ENCODE results near the gene BEX3. TPM values are rescaled to one million over a fixed set of nuclear protein-coding genes. Genes with fewer than 3 reads are reported as not detected.

The BEX3 gene
- total RNA-seq, 1 experiment from 2014 or later: 173 TPM

DNA sequence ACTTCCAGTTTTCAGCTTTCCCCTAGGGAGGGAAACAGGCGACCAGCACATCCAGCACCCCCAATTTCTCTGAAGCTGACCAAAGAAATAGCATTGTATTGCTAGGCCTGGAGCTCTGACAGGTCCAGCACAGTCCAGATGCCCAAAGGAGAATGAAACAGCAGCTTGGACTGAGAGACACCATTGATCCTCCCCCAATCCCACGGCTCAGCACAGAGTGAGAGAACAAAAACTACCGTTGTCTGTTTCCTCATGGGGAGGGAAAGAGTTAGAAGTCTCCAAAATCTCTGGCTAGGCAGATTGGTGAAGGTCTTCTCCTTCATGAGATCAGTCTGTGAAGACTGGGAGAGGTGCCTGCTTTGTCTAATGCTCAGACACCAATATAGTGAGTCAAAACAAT is 37.7 kb upstream of the BEX3 start:
- BruUV-seq (replicated peaks): no TSS peak
- ChIA-PET CTCF (interaction anchor here (0.5 to 1.5 kb wide), 4 partner anchors 19 to 149 kb away, joined by 4 to 6 read pairs (median 4); no protein-coding TSS in a partner anchor), POLR2A (interaction anchor here (0.9 kb wide), 1 partner anchor 125 kb away, joined by 3 read pairs; no protein-coding TSS in a partner anchor)
- no peak for TF ChIP-seq CTCF (IDR thresholded peaks at IDR 0.05; ENCODE audit: unreplicated experiment)
- intact Hi-C loops (cut with micrococcal nuclease): no loop called here
- no peak overlapping the region for H3K27ac Mint-ChIP-seq (ENCODE audit: low read depth, unreplicated experiment)
- H3K9me3 Mint-ChIP-seq (ENCODE audit: unreplicated experiment): no peaks in the 10 kb centered on the region
- DNase-seq (ENCODE audit: unreplicated experiment): no peak
- peaks cover 75% of the 10 kb centered on the region for H3K27me3 Mint-ChIP-seq (ENCODE audit: insufficient read depth, unreplicated experiment)
- no peaks in the 10 kb centered on the region for H3K36me3 Mint-ChIP-seq (ENCODE audit: insufficient read depth, unreplicated experiment)
- no peaks in the 10 kb centered on the region for H3K4me1 Mint-ChIP-seq (ENCODE audit: insufficient read depth, unreplicated experiment)
- no peak overlapping the region for H3K4me3 Mint-ChIP-seq (ENCODE audit: unreplicated experiment)

DNA sequence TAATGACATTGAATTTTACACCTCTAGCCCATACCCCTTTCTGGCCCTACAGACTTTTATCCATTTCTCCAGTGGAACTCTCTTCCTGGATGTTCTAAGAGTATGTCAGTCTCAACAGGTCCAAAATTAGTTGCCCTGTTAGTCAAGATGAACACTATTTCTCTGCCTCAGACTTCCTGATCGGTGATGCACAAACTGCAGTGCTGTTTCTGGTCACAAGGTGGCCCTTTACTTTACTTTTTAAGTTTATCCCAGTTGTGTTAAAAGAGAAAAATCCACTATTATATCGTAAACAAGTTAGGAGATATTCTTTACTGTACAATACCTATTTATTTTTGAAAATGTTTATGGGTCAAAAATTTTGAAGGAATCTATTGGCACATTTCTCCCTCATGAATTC is 33.2 kb upstream of the BEX3 start:
- ChIA-PET POLR2A (interaction anchor here (1.3 to 1.4 kb wide), 2 partner anchors 13 to 99 kb away, joined by 5 to 8 read pairs; partner anchors contain the start of gene TCEAL9), CTCF (interaction anchor here (0.6 to 3.8 kb wide), 11 partner anchors 13 to 344 kb away, joined by 3 to 45 read pairs (median 4); partner anchors contain the start of gene TCEAL9)
- Mint-ChIP-seq H3K27ac (ENCODE audit: low read depth, unreplicated experiment) (peak overlapping the region; percentile 28), H3K4me1 (ENCODE audit: insufficient read depth, unreplicated experiment) (no peaks in the 10 kb centered on the region), H3K4me3 (ENCODE audit: unreplicated experiment) (no peak overlapping the region), H3K9me3 (ENCODE audit: unreplicated experiment) (no peaks in the 10 kb centered on the region), H3K27me3 (ENCODE audit: insufficient read depth, unreplicated experiment) (peaks cover 63% of the 10 kb centered on the region), H3K36me3 (ENCODE audit: insufficient read depth, unreplicated experiment) (no peaks in the 10 kb centered on the region)
- intact Hi-C loops (cut with micrococcal nuclease): loop anchor here (1.0 kb wide), 2 partner anchors 121 to 132 kb away; no protein-coding TSS in a partner anchor
- no TSS peak for BruUV-seq (replicated peaks)
- TF ChIP-seq CTCF (IDR thresholded peaks at IDR 0.05; ENCODE audit: unreplicated experiment): peak; percentile 65
- DNase-seq (ENCODE audit: unreplicated experiment): peak; percentile 47

DNA sequence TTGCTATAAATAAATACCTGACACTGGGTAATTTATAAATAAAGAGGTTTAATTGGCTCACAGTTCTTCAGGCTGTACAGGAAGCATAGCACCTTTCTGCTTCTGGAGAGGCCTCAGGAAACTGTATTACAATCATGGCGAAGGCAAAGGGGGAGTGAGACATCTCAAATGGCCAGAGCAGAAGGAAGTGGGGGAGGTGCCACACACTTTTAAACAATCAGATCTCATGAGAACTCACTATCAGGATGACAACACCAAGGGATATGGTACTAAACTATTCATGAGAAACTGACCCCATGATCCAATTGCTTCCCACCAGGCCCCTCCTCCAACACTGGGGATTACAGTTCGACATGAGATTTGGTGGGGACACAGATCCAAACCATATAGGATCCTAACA is 31.7 kb upstream of the BEX3 start:
- Mint-ChIP-seq H3K27me3 (ENCODE audit: insufficient read depth, unreplicated experiment) (peaks cover 73% of the 10 kb centered on the region), H3K4me3 (ENCODE audit: unreplicated experiment) (no peak overlapping the region), H3K36me3 (ENCODE audit: insufficient read depth, unreplicated experiment) (no peaks in the 10 kb centered on the region), H3K4me1 (ENCODE audit: insufficient read depth, unreplicated experiment) (no peaks in the 10 kb centered on the region), H3K27ac (ENCODE audit: low read depth, unreplicated experiment) (no peak overlapping the region), H3K9me3 (ENCODE audit: unreplicated experiment) (no peaks in the 10 kb centered on the region)
- intact Hi-C loops (cut with micrococcal nuclease): no loop called here
- ChIA-PET POLR2A (no interaction called here), CTCF (no interaction called here)
- TF ChIP-seq CTCF (IDR thresholded peaks at IDR 0.05; ENCODE audit: unreplicated experiment): no peak
- no TSS peak for BruUV-seq (replicated peaks)
- DNase-seq (ENCODE audit: unreplicated experiment): no peak

- BruUV-seq (replicated peaks): no TSS peak
- Mint-ChIP-seq H3K4me3 (ENCODE audit: unreplicated experiment) (no peak overlapping the region), H3K27ac (ENCODE audit: low read depth, unreplicated experiment) (no peak overlapping the region), H3K36me3 (ENCODE audit: insufficient read depth, unreplicated experiment) (no peaks in the 10 kb centered on the region), H3K4me1 (ENCODE audit: insufficient read depth, unreplicated experiment) (no peaks in the 10 kb centered on the region), H3K27me3 (ENCODE audit: insufficient read depth, unreplicated experiment) (peaks cover 41% of the 10 kb centered on the region), H3K9me3 (ENCODE audit: unreplicated experiment) (no peaks in the 10 kb centered on the region)
- POLR2A ChIA-PET: interaction anchor here (2.2 kb wide), 1 partner anchor 8 kb away, joined by 7 read pairs; the partner anchor contains the start of gene TCEAL9
- TF ChIP-seq CTCF (IDR thresholded peaks at IDR 0.05; ENCODE audit: unreplicated experiment): no peak
- no peak for DNase-seq (ENCODE audit: unreplicated experiment)
- intact Hi-C loops (cut with micrococcal nuclease): no loop called here
- CTCF ChIA-PET: interaction anchor here (2.2 kb wide), 1 partner anchor 117 kb away, joined by 14 read pairs; no protein-coding TSS in a partner anchor
Observed at GRCh38 chrX:103347682-103348397, 28.5 kb upstream of the BEX3 start.

All from MCF 10A (cell line).